NCI-H2196 (cell line): ENCODE data around the gene TRIM24.

Experiments
- DNase-seq: peaks from one replicate; lab custom pipeline; 2025; ENCODE audit not compliant: unreplicated experiment; lab: John Stamatoyannopoulos, UW

Gene TRIM24

GRCh38 chr7:138570715-138571114, 110.7 kb downstream of the TRIM24 start:
- no peak for DNase-seq

- DNase-seq: no peak
These were observed 113.7 kb downstream of the TRIM24 start for GRCh38 chr7:138573741-138574140.

- no peak for DNase-seq
These were observed 115.9 kb downstream of the TRIM24 start for GRCh38 chr7:138575897-138576428.

- DNase-seq: no peak
These were observed 119.1 kb downstream of the TRIM24 start for GRCh38 chr7:138579136-138579535.

GRCh38 chr7:138579671-138580070, 119.6 kb downstream of the TRIM24 start:
- DNase-seq: no peak

GRCh38 chr7:138581065-138581464, 121.0 kb downstream of the TRIM24 start:
- DNase-seq: no peak

GRCh38 chr7:138584283-138584682, 124.2 kb downstream of the TRIM24 start:
- DNase-seq: no peak

- no peak for DNase-seq
These were observed 124.6 kb downstream of the TRIM24 start for GRCh38 chr7:138584696-138585095.

GRCh38 chr7:138585283-138585993, 125.4 kb downstream of the TRIM24 start:
- no peak for DNase-seq

- no peak for DNase-seq
These were observed 127.4 kb downstream of the TRIM24 start for GRCh38 chr7:138587485-138587884.

GRCh38 chr7:138588986-138589385, 128.9 kb downstream of the TRIM24 start:
- DNase-seq: no peak

GRCh38 chr7:138590154-138590553, 130.1 kb downstream of the TRIM24 start:
- DNase-seq: no peak

- DNase-seq: no peak
These were observed 135.4 kb downstream of the TRIM24 start for GRCh38 chr7:138595454-138595853.

GRCh38 chr7:138602451-138602850, 142.4 kb downstream of the TRIM24 start:
- no peak for DNase-seq

GRCh38 chr7:138603549-138604318, 143.7 kb downstream of the TRIM24 start:
- DNase-seq: no peak

- no peak for DNase-seq
These were observed 146.2 kb downstream of the TRIM24 start for GRCh38 chr7:138606236-138606635.

GRCh38 chr7:138607216-138608126, 147.4 kb downstream of the TRIM24 start:
- no peak for DNase-seq

- DNase-seq: no peak
These were observed 148.2 kb downstream of the TRIM24 start for GRCh38 chr7:138608275-138608674.

GRCh38 chr7:138610671-138611170, 150.7 kb downstream of the TRIM24 start:
- no peak for DNase-seq

GRCh38 chr7:138613630-138614029, 153.6 kb downstream of the TRIM24 start:
- DNase-seq: no peak

- no peak for DNase-seq
These were observed 156.0 kb downstream of the TRIM24 start for GRCh38 chr7:138616085-138616484.
